Activated T-cell treated with anti-CD3 and anti-CD28 coated beads, Interleukin-2, amount 50 U/mL, for 4 hours (primary cell): Measurements from ENCODE around the gene SNUPN. TPM values are rescaled to one million over a fixed set of nuclear protein-coding genes. Genes with fewer than 3 reads are reported as not detected.
A peak's percentile ranks its signal among the peaks of the same experiment; 100 is the strongest.
"Not testable (repeated sequence)": the region's sequence is repeated elsewhere in the genome, so short reads cannot be mapped to it uniquely, and the experiment has no call there.

Source experiments
- ATAC-seq, 2 donors: fragments of 200-7000 bp; cut with Tn5 transposase; one replicate each; pipeline ENCODE4 v1.10.0; 2021
- DNase-seq: peaks from one replicate; pipeline ENCODE4 v3.0.0-alpha.2; 2020
- H3K27me3 Mint-ChIP-seq: one replicate; pipeline ENCODE4 v1.8.0; 2021; ENCODE audit warnings: low read depth, mixed read lengths
- H3K36me3 Mint-ChIP-seq: one replicate; pipeline ENCODE4 v1.8.0; 2022; ENCODE audit warnings: mixed read lengths; ENCODE audit not compliant: insufficient read depth
- H3K4me1 Mint-ChIP-seq: one replicate; pipeline ENCODE4 v1.8.0; 2021; ENCODE audit warnings: low read depth, mixed read lengths
- H3K4me3 Mint-ChIP-seq: one replicate; pipeline ENCODE4 v1.8.0; 2021; ENCODE audit warnings: mild to moderate bottlenecking, moderate library complexity, mixed read lengths
- H3K9me3 Mint-ChIP-seq: one replicate; pipeline ENCODE4 v1.8.0; 2021; ENCODE audit warnings: mixed read lengths
- total RNA-seq, 3 donors: library from RNA; stranded (reverse); gene quantifications; one replicate each; pipeline ENCODE4 v1.2.1, GENCODE V29; 2021

The SNUPN gene
- total RNA-seq, 3 donors from 2014 or later: 32.1 to 35.7 (median 32.8) TPM

GRCh38 chr15:75589071-75589470, 36.5 kb downstream of the SNUPN start:
- no peak for ATAC-seq

GRCh38 chr15:75586422-75586821, 39.1 kb downstream of the SNUPN start:
- not testable (repeated sequence) for H3K9me3 Mint-ChIP-seq, H3K4me1 Mint-ChIP-seq, H3K4me3 Mint-ChIP-seq, ATAC-seq, DNase-seq, H3K27me3 Mint-ChIP-seq
- H3K36me3 Mint-ChIP-seq: peaks cover 13% of the 10 kb centered on the region

More at GRCh38 chr15:75589071-75589470, 36.5 kb downstream of the SNUPN start:
- Mint-ChIP-seq H3K27me3 (no peaks in the 10 kb centered on the region), H3K9me3 (no peaks in the 10 kb centered on the region), H3K4me3 (no peak overlapping the region), H3K36me3 (peaks cover 19% of the 10 kb centered on the region), H3K4me1 (peaks cover 7% of the 10 kb centered on the region)
- DNase-seq: no peak

- no peak overlapping the region for H3K4me3 Mint-ChIP-seq
- no peaks in the 10 kb centered on the region for H3K27me3 Mint-ChIP-seq
- peaks cover 7% of the 10 kb centered on the region for H3K4me1 Mint-ChIP-seq
- ATAC-seq (no peak), DNase-seq (no peak)
- H3K36me3 Mint-ChIP-seq: peaks cover 10% of the 10 kb centered on the region
- no peaks in the 10 kb centered on the region for H3K9me3 Mint-ChIP-seq
Observed at GRCh38 chr15:75584121-75584520, 41.4 kb downstream of the SNUPN start.

GRCh38 chr15:75583701-75584100, 41.8 kb downstream of the SNUPN start:
- Mint-ChIP-seq H3K4me3 (no peak overlapping the region), H3K4me1 (peaks cover 5% of the 10 kb centered on the region), H3K36me3 (peaks cover 10% of the 10 kb centered on the region), H3K9me3 (no peaks in the 10 kb centered on the region), H3K27me3 (no peaks in the 10 kb centered on the region)
- DNase-seq (no peak), ATAC-seq (no peak)

GRCh38 chr15:75582943-75583342, 42.6 kb downstream of the SNUPN start:
- not testable (repeated sequence) for H3K27me3 Mint-ChIP-seq, DNase-seq, H3K4me3 Mint-ChIP-seq, H3K9me3 Mint-ChIP-seq, H3K4me1 Mint-ChIP-seq, ATAC-seq, H3K36me3 Mint-ChIP-seq

- peak within 1 kb of the TSS; percentile 91 for H3K4me3 Mint-ChIP-seq
- H3K9me3 Mint-ChIP-seq: no peaks in the 10 kb centered on the region
- no peaks in the 10 kb centered on the region for H3K36me3 Mint-ChIP-seq
- H3K27me3 Mint-ChIP-seq: no peaks in the 10 kb centered on the region
- ATAC-seq (peak; percentile 87), DNase-seq (peak; percentile 65)
- peaks cover 14% of the 10 kb centered on the region for H3K4me1 Mint-ChIP-seq
Observed at GRCh38 chr15:75578948-75579920, 46.3 kb downstream of the SNUPN start, which contains the start of gene PTPN9. TSS of gene PTPN9 (minus strand) at chr15:75579315. CDS start at chr15:75578776, 539 bp downstream.

- H3K4me3 Mint-ChIP-seq: peak overlapping the region; percentile 91
- ATAC-seq (peak; percentile 49 to 67), DNase-seq (no peak)
- no peaks in the 10 kb centered on the region for H3K9me3 Mint-ChIP-seq
- H3K36me3 Mint-ChIP-seq: peaks cover 3% of the 10 kb centered on the region
- no peaks in the 10 kb centered on the region for H3K27me3 Mint-ChIP-seq
- H3K4me1 Mint-ChIP-seq: peaks cover 20% of the 10 kb centered on the region
Observed at GRCh38 chr15:75578173-75578947, 47.2 kb downstream of the SNUPN start.

GRCh38 chr15:75577401-75578172, 47.9 kb downstream of the SNUPN start:
- H3K36me3 Mint-ChIP-seq: peaks cover 3% of the 10 kb centered on the region
- peak overlapping the region; percentile 91 for H3K4me3 Mint-ChIP-seq
- H3K27me3 Mint-ChIP-seq: no peaks in the 10 kb centered on the region
- no peak for ATAC-seq
- DNase-seq: no peak
- H3K4me1 Mint-ChIP-seq: peaks cover 25% of the 10 kb centered on the region
- no peaks in the 10 kb centered on the region for H3K9me3 Mint-ChIP-seq

- no peak overlapping the region for H3K4me3 Mint-ChIP-seq
- DNase-seq (no peak), ATAC-seq (no peak)
- no peaks in the 10 kb centered on the region for H3K27me3 Mint-ChIP-seq
- H3K4me1 Mint-ChIP-seq: peaks cover 24% of the 10 kb centered on the region
- no peaks in the 10 kb centered on the region for H3K9me3 Mint-ChIP-seq
- peaks cover 7% of the 10 kb centered on the region for H3K36me3 Mint-ChIP-seq
Observed at GRCh38 chr15:75573648-75574384, 51.7 kb downstream of the SNUPN start.

- Mint-ChIP-seq H3K9me3 (no peaks in the 10 kb centered on the region), H3K4me3 (no peak overlapping the region), H3K4me1 (peaks cover 23% of the 10 kb centered on the region), H3K36me3 (peaks cover 9% of the 10 kb centered on the region), H3K27me3 (no peaks in the 10 kb centered on the region)
- ATAC-seq (no peak), DNase-seq (no peak)
Observed at GRCh38 chr15:75570126-75570845, 55.2 kb downstream of the SNUPN start.

- H3K27me3 Mint-ChIP-seq: no peaks in the 10 kb centered on the region
- no peaks in the 10 kb centered on the region for H3K9me3 Mint-ChIP-seq
Observed at GRCh38 chr15:75565062-75565970, 60.2 kb downstream of the SNUPN start.

GRCh38 chr15:75561888-75562287, 63.6 kb downstream of the SNUPN start:
- H3K27me3 Mint-ChIP-seq: no peaks in the 10 kb centered on the region
- no peak overlapping the region for H3K4me3 Mint-ChIP-seq
- peaks cover 3% of the 10 kb centered on the region for H3K36me3 Mint-ChIP-seq
- no peak for DNase-seq
- H3K4me1 Mint-ChIP-seq: peaks cover 9% of the 10 kb centered on the region
- H3K9me3 Mint-ChIP-seq: no peaks in the 10 kb centered on the region
- ATAC-seq: no peak

More at GRCh38 chr15:75565062-75565970, 60.2 kb downstream of the SNUPN start:
- DNase-seq (no peak), ATAC-seq (no peak)
- peaks cover 14% of the 10 kb centered on the region for H3K4me1 Mint-ChIP-seq
- H3K36me3 Mint-ChIP-seq: peaks cover 9% of the 10 kb centered on the region
- H3K4me3 Mint-ChIP-seq: no peak overlapping the region
